ENCODE results near the gene KCNE2. TPM values are rescaled to one million over a fixed set of nuclear protein-coding genes. Genes with fewer than 3 reads are reported as not detected.
"Not testable (repeated sequence)": the region's sequence is repeated elsewhere in the genome, so short reads cannot be mapped to it uniquely, and the experiment has no call there.

The KCNE2 gene
- total RNA-seq, 1 donor: not detected

GRCh38 chr21:34375619-34375972 lies 11.8 kb downstream of the KCNE2 start:
- H2AFZ ChIP-seq (ENCODE audit: low read length); H3K36me3 ChIP-seq (ENCODE audit: insufficient read depth, low read length); H3K9me3 ChIP-seq (ENCODE audit: low read depth, low read length); DNase-seq (ENCODE audit: insufficient read length, low spot score, missing footprints); H4K20me1 ChIP-seq (ENCODE audit: insufficient read depth, low read length); H3K27ac ChIP-seq (ENCODE audit: low read depth, low read length); H3K27me3 ChIP-seq (ENCODE audit: insufficient read depth, low read length); H3K79me2 ChIP-seq (ENCODE audit: insufficient read depth, low read length); H3K4me2 ChIP-seq (ENCODE audit: insufficient read depth, low read length); H3K4me1 ChIP-seq (ENCODE audit: insufficient read depth, low read length); H3K4me3 ChIP-seq (ENCODE audit: insufficient read depth, low read length): not testable (repeated sequence)

- H3K27me3 ChIP-seq (ENCODE audit: insufficient read depth, low read length); H3K4me2 ChIP-seq (ENCODE audit: insufficient read depth, low read length); H3K27ac ChIP-seq (ENCODE audit: low read depth, low read length); H3K79me2 ChIP-seq (ENCODE audit: insufficient read depth, low read length); H2AFZ ChIP-seq (ENCODE audit: low read length); H3K36me3 ChIP-seq (ENCODE audit: insufficient read depth, low read length); H3K9me3 ChIP-seq (ENCODE audit: low read depth, low read length); DNase-seq (ENCODE audit: insufficient read length, low spot score, missing footprints); H4K20me1 ChIP-seq (ENCODE audit: insufficient read depth, low read length); H3K4me1 ChIP-seq (ENCODE audit: insufficient read depth, low read length); H3K4me3 ChIP-seq (ENCODE audit: insufficient read depth, low read length): not testable (repeated sequence)
These were observed 19.3 kb downstream of the KCNE2 start for GRCh38 chr21:34383138-34383537.

- H3K27ac ChIP-seq (ENCODE audit: low read depth, low read length); H4K20me1 ChIP-seq (ENCODE audit: insufficient read depth, low read length); H3K4me2 ChIP-seq (ENCODE audit: insufficient read depth, low read length); DNase-seq (ENCODE audit: insufficient read length, low spot score, missing footprints); H3K79me2 ChIP-seq (ENCODE audit: insufficient read depth, low read length); H3K9me3 ChIP-seq (ENCODE audit: low read depth, low read length); H3K4me3 ChIP-seq (ENCODE audit: insufficient read depth, low read length); H3K27me3 ChIP-seq (ENCODE audit: insufficient read depth, low read length); H3K4me1 ChIP-seq (ENCODE audit: insufficient read depth, low read length); H2AFZ ChIP-seq (ENCODE audit: low read length); H3K36me3 ChIP-seq (ENCODE audit: insufficient read depth, low read length): not testable (repeated sequence)
These were observed 20.1 kb downstream of the KCNE2 start for GRCh38 chr21:34383724-34384415.

DNA sequence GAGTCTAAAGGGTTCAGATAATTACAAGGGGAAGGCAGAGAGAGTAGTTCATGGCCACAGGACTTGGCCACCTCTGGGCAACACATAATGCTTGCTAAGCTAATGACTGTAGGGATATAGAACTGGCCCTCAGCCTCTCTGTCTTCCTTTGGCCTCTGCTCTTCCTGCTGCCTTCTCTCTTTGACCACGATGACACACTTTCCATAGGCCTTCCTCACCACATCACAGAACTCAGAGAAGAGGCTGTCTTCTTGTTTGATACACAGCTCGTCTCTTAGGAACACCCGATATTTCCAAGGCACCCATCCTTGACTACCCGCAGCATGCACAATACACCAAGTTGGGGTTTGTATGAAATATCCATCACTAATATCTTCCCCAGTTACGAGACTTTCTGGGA lies 36.7 kb downstream of the KCNE2 start:
- not testable (repeated sequence) for H3K36me3 ChIP-seq (ENCODE audit: insufficient read depth, low read length); H3K4me2 ChIP-seq (ENCODE audit: insufficient read depth, low read length); H3K4me3 ChIP-seq (ENCODE audit: insufficient read depth, low read length); DNase-seq (ENCODE audit: insufficient read length, low spot score, missing footprints); H3K27me3 ChIP-seq (ENCODE audit: insufficient read depth, low read length); H2AFZ ChIP-seq (ENCODE audit: low read length); H3K79me2 ChIP-seq (ENCODE audit: insufficient read depth, low read length); H3K27ac ChIP-seq (ENCODE audit: low read depth, low read length); H3K4me1 ChIP-seq (ENCODE audit: insufficient read depth, low read length); H4K20me1 ChIP-seq (ENCODE audit: insufficient read depth, low read length); H3K9me3 ChIP-seq (ENCODE audit: low read depth, low read length)

DNA sequence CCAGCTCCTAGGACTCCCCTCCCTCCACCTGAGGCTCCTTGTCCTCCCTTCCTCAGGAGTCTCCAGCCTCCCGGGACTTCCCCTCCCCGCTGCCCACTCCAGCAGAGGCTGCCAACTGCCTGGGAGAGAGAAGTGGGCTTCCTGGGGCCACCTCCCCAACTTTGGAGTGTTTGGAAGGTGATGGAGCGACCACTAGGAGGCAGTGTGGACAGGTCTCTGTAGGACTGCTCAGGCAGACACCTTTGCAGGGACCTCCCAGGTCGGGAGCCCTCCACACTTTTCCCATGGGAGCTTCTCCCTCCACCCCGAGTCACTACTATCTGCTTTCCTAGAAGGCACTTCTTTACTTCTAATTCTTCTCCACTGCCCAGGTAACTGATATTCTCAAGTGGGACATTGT lies 40.9 kb downstream of the KCNE2 start:
- H3K9me3 ChIP-seq (ENCODE audit: low read depth, low read length); H3K79me2 ChIP-seq (ENCODE audit: insufficient read depth, low read length); H3K4me2 ChIP-seq (ENCODE audit: insufficient read depth, low read length); H3K4me1 ChIP-seq (ENCODE audit: insufficient read depth, low read length); H3K4me3 ChIP-seq (ENCODE audit: insufficient read depth, low read length); H3K36me3 ChIP-seq (ENCODE audit: insufficient read depth, low read length); DNase-seq (ENCODE audit: insufficient read length, low spot score, missing footprints); H4K20me1 ChIP-seq (ENCODE audit: insufficient read depth, low read length); H2AFZ ChIP-seq (ENCODE audit: low read length); H3K27ac ChIP-seq (ENCODE audit: low read depth, low read length); H3K27me3 ChIP-seq (ENCODE audit: insufficient read depth, low read length): not testable (repeated sequence)

DNA sequence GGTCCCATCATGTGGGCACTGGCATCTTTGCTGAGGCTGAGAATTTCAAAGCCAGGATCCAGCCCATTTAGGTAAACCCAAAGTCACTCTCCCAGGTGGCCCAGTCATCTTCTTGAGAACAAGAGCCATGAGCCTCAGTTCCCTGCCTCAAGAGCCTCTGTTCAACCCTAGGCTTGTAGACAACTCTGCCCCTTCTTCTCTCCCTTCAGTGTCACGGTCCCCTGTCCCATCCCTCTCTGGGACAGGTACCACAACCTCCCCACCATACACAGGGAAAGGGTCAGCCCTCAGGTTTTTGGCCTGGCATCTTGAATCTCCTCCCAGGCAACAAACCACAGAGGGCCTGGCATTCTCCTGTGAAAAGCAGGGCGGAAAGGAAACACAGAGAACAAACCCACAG lies 41.9 kb downstream of the KCNE2 start:
- not testable (repeated sequence) for H3K4me1 ChIP-seq (ENCODE audit: insufficient read depth, low read length); H3K9me3 ChIP-seq (ENCODE audit: low read depth, low read length); H3K27me3 ChIP-seq (ENCODE audit: insufficient read depth, low read length); H3K36me3 ChIP-seq (ENCODE audit: insufficient read depth, low read length); H2AFZ ChIP-seq (ENCODE audit: low read length); H3K4me3 ChIP-seq (ENCODE audit: insufficient read depth, low read length); H4K20me1 ChIP-seq (ENCODE audit: insufficient read depth, low read length); H3K79me2 ChIP-seq (ENCODE audit: insufficient read depth, low read length); H3K4me2 ChIP-seq (ENCODE audit: insufficient read depth, low read length); DNase-seq (ENCODE audit: insufficient read length, low spot score, missing footprints); H3K27ac ChIP-seq (ENCODE audit: low read depth, low read length)

- not testable (repeated sequence) for DNase-seq (ENCODE audit: insufficient read length, low spot score, missing footprints); H3K27me3 ChIP-seq (ENCODE audit: insufficient read depth, low read length); H3K4me1 ChIP-seq (ENCODE audit: insufficient read depth, low read length); H3K79me2 ChIP-seq (ENCODE audit: insufficient read depth, low read length); H3K4me3 ChIP-seq (ENCODE audit: insufficient read depth, low read length); H3K36me3 ChIP-seq (ENCODE audit: insufficient read depth, low read length); H3K9me3 ChIP-seq (ENCODE audit: low read depth, low read length); H3K27ac ChIP-seq (ENCODE audit: low read depth, low read length); H4K20me1 ChIP-seq (ENCODE audit: insufficient read depth, low read length); H3K4me2 ChIP-seq (ENCODE audit: insufficient read depth, low read length); H2AFZ ChIP-seq (ENCODE audit: low read length)
These were observed 42.3 kb downstream of the KCNE2 start for GRCh38 chr21:34406102-34406501.

DNA sequence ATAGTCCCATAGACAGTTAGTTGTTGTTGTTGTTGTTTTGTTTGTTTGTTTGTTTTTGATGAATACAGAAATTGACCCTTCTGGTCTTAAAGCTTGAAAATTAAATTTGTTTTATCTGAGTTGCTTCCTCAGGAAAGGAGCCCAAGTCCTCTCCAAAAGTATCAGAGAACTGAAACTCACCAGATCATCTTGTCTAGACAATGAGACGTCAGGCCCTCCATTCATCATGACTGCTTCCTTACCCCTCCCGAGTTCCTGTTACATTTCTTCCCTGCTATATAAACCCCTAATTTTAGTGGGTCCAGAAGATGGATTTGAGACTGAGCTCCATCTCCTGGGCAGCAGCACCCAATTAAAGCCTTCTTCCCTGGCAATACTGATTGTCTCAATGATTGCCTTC lies 42.9 kb downstream of the KCNE2 start:
- not testable (repeated sequence) for DNase-seq (ENCODE audit: insufficient read length, low spot score, missing footprints); H3K36me3 ChIP-seq (ENCODE audit: insufficient read depth, low read length); H3K27me3 ChIP-seq (ENCODE audit: insufficient read depth, low read length); H3K9me3 ChIP-seq (ENCODE audit: low read depth, low read length); H2AFZ ChIP-seq (ENCODE audit: low read length); H3K27ac ChIP-seq (ENCODE audit: low read depth, low read length); H3K4me1 ChIP-seq (ENCODE audit: insufficient read depth, low read length); H4K20me1 ChIP-seq (ENCODE audit: insufficient read depth, low read length); H3K4me2 ChIP-seq (ENCODE audit: insufficient read depth, low read length); H3K4me3 ChIP-seq (ENCODE audit: insufficient read depth, low read length); H3K79me2 ChIP-seq (ENCODE audit: insufficient read depth, low read length)

DNA sequence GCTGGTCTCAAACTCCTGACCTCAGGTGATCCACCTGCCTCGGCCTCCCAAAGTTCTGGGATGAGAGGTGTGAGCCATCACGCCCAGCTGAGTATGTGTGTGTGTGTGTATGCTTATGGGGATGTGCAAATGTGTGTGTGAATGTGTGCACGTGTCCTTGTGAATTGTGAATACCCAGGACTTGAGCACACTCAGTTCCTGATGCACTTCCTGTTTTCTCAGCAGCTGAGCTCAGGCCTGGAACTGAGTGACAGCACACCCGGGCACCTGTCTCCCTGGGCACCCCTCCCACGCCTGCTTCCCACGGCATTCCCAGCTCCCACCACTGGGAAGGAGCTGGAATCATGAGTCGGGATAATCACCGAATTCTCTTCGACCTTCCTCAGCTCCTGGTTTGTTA lies 43.5 kb downstream of the KCNE2 start:
- H3K4me2 ChIP-seq (ENCODE audit: insufficient read depth, low read length); H3K36me3 ChIP-seq (ENCODE audit: insufficient read depth, low read length); H3K27ac ChIP-seq (ENCODE audit: low read depth, low read length); DNase-seq (ENCODE audit: insufficient read length, low spot score, missing footprints); H3K79me2 ChIP-seq (ENCODE audit: insufficient read depth, low read length); H3K4me1 ChIP-seq (ENCODE audit: insufficient read depth, low read length); H3K27me3 ChIP-seq (ENCODE audit: insufficient read depth, low read length); H3K4me3 ChIP-seq (ENCODE audit: insufficient read depth, low read length); H3K9me3 ChIP-seq (ENCODE audit: low read depth, low read length); H4K20me1 ChIP-seq (ENCODE audit: insufficient read depth, low read length); H2AFZ ChIP-seq (ENCODE audit: low read length): not testable (repeated sequence)

Measured in osteoblast (primary cell).